Measurements from ENCODE around the gene MRGPRF.

- TF ChIP-seq ELF1 (IDR thresholded peaks at IDR 0.05; ENCODE audit: borderline replicate concordance, low read depth) = no peak
- no peak for TF ChIP-seq CEBPB (IDR thresholded peaks at IDR 0.05; ENCODE audit: low read depth)
- TF ChIP-seq CBX3 (IDR thresholded peaks at IDR 0.05; ENCODE audit: low read depth) = no peak
- no peak for TF ChIP-seq POLR2A (IDR thresholded peaks at IDR 0.05; ENCODE audit: borderline replicate concordance, extremely low read depth, insufficient read depth, insufficient read length)
- TF ChIP-seq CTCF (IDR thresholded peaks at IDR 0.05 in 2 of 3, conservative IDR thresholded peaks at IDR 0.05 in 1 of 3; ENCODE audit: borderline replicate concordance in 1 of 3, insufficient read depth in 1 of 3, low read depth in 2 of 3, low read length in 2 of 3) = no peak
- no peak for TF ChIP-seq ZNF274 (IDR thresholded peaks at IDR 0.05; ENCODE audit: low read depth, low read length)
- TF ChIP-seq EZH2 (IDR thresholded peaks at IDR 0.05) = no peak
- TF ChIP-seq EGR1 (IDR thresholded peaks at IDR 0.05; ENCODE audit: low read depth) = no peak
- TF ChIP-seq POLR2AphosphoS5 (IDR thresholded peaks at IDR 0.05; ENCODE audit: low read depth, low read length) = no peak
- TF ChIP-seq SP1 (IDR thresholded peaks at IDR 0.05; ENCODE audit: low read depth) = no peak
- TF ChIP-seq RAD21 (IDR thresholded peaks at IDR 0.05; ENCODE audit: low read depth) = no peak
- TF ChIP-seq SRF (IDR thresholded peaks at IDR 0.05; ENCODE audit: low read depth) = no peak
- TF ChIP-seq ATF3 (IDR thresholded peaks at IDR 0.05) = no peak
- TF ChIP-seq REST (IDR thresholded peaks at IDR 0.05; ENCODE audit: low read depth) = no peak
Measured at GRCh38 chr11:68983801-68984200, 29.2 kb downstream of the MRGPRF start.
